Activated CD8-positive, alpha-beta memory T cell treated with anti-CD3 and anti-CD28 coated beads, Interleukin-2, amount 50 U/mL, for 4 hours (primary cell): ENCODE results near the gene GJC1.
A peak's percentile ranks its signal among the peaks of the same experiment; 100 is the strongest.
"Not testable (repeated sequence)": the region's sequence is repeated elsewhere in the genome, so short reads cannot be mapped to it uniquely, and the experiment has no call there.

ENCODE experiments used
- DNase-seq: peaks from one replicate; pipeline ENCODE4 v3.0.0-alpha.2; 2020

GJC1 gene

DNA sequence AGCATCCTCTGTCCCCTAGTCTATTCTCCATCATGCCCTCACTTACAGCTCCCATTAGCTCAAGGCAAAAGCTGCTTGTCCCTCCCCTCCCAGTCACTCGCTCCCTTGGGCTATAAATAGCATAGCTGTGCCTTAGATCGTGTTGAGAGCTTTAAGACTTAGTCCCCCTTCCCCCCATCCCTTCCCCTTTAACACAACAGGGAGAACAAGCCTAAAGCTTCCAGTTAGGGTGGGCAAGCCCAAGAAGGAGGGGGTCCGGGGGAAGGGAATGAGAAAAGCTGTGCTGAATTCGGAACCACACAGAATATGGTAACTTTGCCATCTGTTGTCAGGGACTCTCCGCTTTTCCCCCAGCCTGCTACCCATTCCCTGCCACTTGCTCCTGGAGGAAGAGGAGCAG is 12.7 kb upstream of the GJC1 start:
- no peak for DNase-seq

DNA sequence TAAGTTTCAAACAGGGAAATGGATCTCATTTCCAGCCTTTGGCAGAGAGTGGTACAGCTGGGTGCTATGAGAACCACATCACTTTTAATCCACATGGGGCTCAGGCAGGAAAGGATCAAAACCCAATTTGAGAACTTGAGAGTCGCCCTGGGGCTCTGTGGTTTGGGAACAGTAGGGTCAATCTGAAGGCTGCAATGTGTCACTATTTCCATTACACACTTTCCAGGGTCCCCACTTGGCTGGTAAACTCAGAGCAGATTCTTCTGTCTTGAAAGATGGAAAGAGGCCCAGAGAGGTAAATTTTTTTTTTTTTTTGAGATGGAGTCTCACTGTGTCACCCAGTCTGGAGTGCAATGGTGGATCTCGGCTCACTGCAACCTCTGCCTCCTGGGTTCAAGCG is 10.8 kb upstream of the GJC1 start:
- no peak for DNase-seq

DNA sequence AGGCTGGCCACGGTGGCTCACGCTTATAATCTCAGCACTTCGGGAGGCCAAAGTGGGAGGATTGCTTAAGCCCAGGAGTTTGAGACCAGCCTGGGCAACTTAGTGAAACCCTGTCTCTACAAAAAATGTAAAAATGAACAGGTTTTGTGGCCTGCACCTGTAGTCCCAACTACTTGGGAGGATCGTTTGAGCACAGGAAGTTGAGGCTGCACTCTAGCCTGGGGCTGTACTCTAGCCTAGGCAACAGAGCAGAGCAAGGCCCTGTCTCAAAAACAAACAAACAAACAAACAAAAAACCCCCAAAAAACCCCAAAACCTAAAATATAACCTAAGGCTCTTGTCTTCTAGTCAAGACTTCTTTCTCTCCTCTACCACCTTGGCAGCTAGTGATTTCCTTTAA is 10.2 kb upstream of the GJC1 start:
- DNase-seq, result no peak

- no peak for DNase-seq
Measured at GRCh38 chr17:44837196-44837595, 7.1 kb upstream of the GJC1 start.

DNA sequence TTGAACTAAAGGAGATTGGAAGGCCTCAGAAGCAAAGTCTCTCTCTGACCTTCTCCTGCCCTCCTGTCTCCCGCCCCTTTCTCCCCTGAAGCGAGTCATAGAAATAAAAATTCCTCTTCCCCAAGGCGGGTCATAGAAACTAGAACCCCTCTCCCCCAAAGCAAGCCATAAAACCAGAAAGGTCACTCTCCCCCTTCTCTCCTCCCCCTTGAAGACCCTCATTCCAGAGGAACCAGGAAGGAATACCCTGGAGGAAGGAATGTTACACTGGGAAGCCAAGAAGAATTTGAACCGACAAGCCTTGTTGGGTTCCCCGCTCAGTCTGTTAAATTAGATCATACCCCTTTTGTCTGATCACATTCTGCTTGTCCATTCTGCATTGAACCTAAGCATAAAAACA is 2.7 kb upstream of the GJC1 start:
- DNase-seq, result no peak

- no peak for DNase-seq
Measured at GRCh38 chr17:44831371-44831770, 1.3 kb upstream of the GJC1 start.

DNA sequence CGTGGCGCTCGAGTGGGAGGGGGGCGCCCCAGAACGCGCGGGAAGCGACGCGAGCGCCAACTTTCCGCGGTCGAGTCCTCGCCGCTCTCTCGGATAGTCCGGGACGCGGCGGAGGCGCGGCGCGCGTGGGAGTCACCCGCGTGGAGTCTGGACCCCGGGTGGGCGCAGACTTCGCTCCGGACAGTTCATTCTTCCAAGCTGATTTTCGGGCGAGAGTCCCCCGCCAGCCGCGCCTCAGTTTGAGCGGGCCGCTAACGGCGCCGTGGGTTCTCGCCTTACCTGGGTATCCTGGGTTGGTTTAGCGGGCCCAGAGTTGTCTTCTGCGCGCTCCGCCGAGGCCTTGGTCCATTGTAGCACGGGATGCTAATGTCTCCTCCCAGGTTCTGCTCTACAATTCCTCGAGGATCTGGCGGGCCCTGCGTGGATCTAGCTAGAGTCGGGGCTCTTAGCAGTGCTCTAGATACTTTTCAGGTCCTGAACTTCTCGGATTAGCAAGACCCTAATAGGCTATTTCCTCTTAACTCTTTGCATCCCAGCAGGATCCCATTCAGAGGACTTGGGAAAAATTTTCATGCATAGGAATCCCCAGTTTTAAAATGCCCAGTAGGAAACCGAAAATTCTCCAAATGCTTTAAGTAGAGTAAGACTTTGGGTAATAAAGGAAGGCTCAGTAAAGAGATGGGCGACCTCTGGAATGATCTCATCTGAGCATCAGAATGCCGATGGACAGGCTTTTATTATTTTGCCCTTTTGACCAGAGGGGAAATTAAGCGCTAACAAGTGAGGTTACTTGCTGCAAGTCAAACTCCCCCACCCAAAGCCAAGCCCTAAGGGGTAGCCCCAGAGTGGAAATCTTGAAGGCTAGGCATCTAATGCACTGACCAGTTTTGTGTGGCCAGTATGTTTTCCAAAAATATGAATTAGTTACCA is 537 bp upstream of the GJC1 start:
- peak; percentile 37 for DNase-seq

- DNase-seq, result no peak
Measured at GRCh38 chr17:44828919-44829522, 1.1 kb downstream of the GJC1 start.

GRCh38 chr17:44827863-44828262 is 2.2 kb downstream of the GJC1 start:
- no peak for DNase-seq

DNA sequence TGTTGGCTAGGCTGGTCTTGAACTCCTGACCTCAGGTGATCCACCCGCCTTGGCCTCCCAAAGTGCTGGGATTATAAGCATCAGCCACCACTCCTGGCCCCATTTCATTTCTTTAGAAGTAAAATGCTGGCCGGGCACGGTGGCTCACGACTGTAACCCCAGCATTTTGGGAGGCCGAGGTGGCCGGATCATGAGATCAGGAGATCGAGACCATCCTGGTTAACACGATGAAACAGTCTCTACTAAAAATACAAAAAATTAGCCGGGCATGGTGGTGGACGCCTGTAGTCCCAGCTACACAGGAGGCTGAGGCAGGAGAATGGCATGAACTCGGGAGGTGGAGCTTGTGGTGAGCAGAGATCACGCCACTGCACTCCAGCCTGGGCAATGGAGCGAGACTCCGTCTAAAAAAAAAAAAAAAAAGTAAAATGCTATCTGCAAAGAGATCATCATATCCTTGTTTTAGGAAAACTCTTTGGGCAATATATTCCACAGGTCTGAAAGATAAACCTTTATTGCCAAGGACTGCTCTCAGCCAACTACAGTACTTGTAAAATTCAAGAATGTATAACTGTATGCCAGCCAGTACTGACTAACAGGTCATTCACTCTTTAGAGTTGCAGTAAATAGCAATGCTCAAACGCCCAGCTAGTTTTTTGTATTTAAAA is 3.8 kb downstream of the GJC1 start:
- DNase-seq, result no peak

- DNase-seq, result not testable (repeated sequence)
Measured at GRCh38 chr17:44825236-44825635, 4.9 kb downstream of the GJC1 start.

GRCh38 chr17:44820631-44821212 is 9.4 kb downstream of the GJC1 start:
- DNase-seq, result no peak

GRCh38 chr17:44818508-44818907 is 11.6 kb downstream of the GJC1 start:
- not testable (repeated sequence) for DNase-seq

- no peak for DNase-seq
Measured at GRCh38 chr17:44812263-44812662, 17.8 kb downstream of the GJC1 start.

DNA sequence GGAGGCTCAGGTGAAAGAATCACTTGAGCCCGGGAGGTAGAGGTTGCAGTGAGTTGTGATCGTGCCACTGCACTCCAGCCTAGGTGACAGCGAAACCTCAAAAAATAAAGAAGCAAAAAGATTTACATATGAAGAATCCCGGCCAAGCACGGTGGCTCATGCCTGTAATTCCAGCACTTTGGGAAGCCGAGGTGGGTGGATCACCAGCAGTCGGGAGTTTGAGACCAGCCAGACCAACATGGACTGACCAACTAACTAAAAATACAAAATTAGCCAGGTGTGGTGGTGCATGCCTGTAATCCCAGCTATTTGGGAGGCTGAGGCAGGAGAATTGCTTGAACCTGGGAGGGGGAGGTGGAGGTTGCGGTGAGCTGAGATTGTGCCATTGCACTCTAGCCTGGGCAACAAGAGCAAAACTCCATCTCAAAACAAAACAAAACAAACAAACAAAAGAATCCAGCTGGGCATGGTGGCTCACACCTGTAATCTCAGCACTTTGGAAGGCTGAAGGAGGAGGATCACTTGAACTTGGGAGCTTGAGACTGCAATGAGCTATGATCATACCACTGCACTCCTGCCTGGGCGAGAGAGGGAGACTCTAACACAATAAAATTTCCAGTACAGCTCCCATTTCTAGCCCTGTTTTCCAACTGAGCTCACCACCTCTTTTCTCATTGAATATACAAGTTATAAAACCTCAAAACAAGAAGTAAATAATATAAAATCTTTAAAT is 21.3 kb downstream of the GJC1 start:
- DNase-seq, result not testable (repeated sequence)

GRCh38 chr17:44808156-44808555 is 21.9 kb downstream of the GJC1 start:
- no peak for DNase-seq

GRCh38 chr17:44807817-44808155 is 22.3 kb downstream of the GJC1 start:
- no peak for DNase-seq

DNA sequence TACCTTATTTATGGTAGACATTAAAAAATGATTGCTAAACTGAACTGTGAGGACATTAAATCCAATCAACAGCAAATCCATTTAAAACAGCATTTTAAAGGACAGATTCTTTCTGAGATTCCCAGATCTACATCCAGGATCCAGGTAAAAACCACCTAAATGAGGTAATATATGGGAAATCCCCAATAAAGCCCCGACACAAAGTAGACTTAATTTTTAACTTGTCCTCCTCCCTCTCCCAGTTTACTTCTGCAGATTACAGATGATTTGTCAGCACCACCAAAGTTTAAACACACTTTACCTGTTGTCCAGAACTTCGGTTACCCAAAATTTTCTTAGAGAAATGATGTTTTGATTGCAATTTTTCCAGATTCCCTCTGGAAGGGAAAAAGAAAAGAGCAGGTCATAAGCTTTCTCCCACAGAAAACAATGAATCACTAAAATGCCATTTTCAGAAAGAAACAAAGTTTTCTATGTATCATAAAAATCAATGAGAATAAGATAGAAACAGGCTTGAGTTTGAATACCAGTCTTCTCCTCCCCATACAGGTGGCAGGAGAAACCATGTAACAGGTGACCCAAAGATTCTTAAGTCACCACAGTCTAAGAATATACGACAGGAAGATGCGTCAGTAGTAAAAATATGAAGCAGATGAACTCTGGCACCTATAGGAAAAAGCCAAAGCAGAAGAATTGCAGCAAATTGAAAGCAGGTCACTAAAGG is 22.8 kb downstream of the GJC1 start:
- DNase-seq, result no peak

DNA sequence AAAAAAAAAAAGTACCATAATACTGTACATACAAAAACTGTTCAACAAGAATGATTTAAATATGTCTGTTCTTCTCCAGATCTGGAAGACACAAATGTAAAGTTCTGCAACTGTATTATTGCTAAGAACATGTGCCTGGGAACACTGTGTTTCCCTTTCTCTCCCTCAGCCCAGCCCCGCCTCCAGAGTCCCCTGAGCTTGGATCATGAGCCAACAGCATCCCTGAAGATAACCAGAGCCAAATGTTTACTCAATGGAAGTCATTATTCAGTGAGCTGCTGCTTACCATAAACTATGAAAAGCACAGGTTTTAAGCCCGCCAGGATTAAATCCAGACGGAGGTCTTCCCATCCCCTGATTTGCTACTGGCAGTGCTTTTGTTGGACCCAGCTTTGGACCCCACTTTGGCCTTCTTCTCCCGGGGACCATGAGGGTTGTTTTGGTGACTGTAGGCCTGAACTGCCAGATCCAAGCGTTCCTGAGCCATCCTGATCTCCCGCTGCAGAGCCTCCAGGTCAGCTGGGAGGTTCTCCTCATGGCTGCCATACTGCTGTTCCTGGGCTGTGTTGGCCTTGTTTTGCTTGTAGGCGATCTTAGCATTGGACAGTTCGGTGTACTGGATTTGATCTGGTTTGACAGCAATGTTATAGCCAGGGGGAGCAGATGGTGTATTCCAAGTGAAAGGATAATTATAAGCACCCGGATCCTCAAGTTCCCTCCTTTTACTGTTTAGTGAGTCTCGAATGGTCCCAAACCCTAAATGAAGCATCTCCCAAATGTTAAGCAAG is 25.6 kb downstream of the GJC1 start:
- no peak for DNase-seq

DNA sequence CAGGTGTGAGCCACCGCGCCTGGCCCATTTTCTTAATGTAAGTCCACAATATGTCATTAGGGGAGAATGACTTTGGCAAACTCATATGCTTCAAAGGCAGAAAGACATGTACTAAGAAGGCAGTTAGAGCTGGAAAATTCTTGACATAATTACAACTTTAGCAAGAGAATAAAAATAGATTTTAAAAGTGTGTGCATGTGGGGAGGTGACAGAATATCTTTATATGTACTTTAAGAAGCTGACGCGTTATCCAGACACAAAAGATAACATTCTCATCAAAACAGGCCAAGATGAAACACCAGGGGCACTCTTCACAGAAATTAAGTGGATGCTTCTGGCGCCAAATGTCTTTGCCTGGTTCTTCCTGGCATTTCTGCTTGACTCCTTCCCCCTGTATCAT is 28.2 kb downstream of the GJC1 start:
- no peak for DNase-seq

GRCh38 chr17:44798356-44798755 is 31.7 kb downstream of the GJC1 start:
- no peak for DNase-seq
